Subcutaneous adipose tissue (tissue), 4 donors: ENCODE results near the gene ZMIZ1. TPM values are rescaled to one million over a fixed set of nuclear protein-coding genes. Genes with fewer than 3 reads are reported as not detected.

Source experiments
- total RNA-seq, 4 donors: library from RNA; depleted of rRNA; stranded (reverse); fragments of >200 nt; gene quantifications; one replicate each; pipeline ENCODE4 v1.1.0, GENCODE V29; 2016
- TF ChIP-seq, protein P1 (sequence below): fragments of 450-650 bp; IDR thresholded peaks from one replicate; pipeline ENCODE4 v1.5.1; 2016; ENCODE audit warnings: low read depth, mild to moderate bottlenecking, control low read depth, antibody characterized with exemption, moderate library complexity

ZMIZ1 gene
- total RNA-seq, 4 donors from 2014 or later: 38.1 to 70.6 (median 51.4) TPM

DNA sequence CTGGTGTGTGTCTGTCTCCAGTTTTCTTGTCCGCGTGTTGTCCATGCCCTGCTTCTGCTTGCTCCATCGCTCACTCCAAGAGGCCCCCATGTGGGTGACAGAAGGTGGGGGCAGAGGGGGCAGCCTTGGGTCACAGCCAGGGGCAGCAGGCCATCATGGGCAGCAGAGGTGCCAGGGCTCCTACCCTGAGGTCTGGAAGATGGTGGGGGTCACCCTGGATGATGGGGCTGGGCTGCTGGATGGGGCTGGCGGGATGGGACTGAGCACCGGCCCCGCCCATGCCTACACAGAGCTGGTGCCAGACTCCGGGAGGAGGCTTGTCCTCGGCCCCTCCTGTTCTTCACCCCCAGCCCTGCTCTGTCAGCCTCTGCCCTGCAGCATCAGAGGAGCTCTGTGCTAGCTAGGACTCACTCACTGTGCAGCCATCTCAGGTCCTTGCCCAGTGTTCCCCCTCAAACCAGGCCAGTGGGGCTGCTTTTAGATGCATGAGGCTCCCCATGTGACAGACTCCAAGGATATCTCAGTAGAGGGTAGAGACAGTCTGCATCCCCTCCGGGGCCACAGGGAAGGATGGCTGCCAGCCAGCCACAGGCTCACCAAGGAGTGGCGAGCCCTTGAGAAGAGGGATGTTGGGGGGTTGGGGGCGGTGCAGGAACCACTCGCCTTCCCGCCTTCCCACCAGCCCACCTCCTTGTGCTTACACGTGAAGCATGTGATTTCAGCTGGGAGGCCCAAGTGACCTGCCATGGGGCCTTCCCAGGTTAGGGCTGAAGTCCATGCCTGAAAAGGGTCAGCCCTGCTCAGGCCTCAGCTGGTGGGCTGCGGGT is 243.0 kb downstream of the ZMIZ1 start:
- TF ChIP-seq, protein P1, sequence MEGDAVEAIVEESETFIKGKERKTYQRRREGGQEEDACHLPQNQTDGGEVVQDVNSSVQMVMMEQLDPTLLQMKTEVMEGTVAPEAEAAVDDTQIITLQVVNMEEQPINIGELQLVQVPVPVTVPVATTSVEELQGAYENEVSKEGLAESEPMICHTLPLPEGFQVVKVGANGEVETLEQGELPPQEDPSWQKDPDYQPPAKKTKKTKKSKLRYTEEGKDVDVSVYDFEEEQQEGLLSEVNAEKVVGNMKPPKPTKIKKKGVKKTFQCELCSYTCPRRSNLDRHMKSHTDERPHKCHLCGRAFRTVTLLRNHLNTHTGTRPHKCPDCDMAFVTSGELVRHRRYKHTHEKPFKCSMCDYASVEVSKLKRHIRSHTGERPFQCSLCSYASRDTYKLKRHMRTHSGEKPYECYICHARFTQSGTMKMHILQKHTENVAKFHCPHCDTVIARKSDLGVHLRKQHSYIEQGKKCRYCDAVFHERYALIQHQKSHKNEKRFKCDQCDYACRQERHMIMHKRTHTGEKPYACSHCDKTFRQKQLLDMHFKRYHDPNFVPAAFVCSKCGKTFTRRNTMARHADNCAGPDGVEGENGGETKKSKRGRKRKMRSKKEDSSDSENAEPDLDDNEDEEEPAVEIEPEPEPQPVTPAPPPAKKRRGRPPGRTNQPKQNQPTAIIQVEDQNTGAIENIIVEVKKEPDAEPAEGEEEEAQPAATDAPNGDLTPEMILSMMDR: no peak

- TF ChIP-seq, protein P1: no peak
Observed at GRCh38 chr10:79312601-79313187, 243.9 kb downstream of the ZMIZ1 start.

DNA sequence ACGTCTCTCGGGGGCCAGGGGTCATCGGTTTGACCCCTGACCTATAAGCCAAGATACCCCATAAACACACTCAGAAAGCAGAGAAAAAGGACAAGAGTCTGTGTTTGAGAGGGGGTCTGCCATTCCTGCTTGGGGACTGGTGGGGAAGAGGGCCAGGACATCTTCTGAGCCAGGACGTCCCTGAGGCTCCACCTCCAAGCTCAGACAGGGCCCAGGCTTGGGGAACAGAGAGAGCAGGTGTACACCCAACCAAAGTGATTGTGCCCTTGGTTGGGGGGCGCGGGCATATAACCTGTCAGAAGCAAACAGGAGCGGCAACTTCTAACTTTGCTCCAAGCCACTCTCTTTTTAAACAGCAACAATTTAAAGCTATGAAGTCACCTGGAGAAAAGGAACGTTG is 244.6 kb downstream of the ZMIZ1 start:
- TF ChIP-seq, protein P1: no peak

- TF ChIP-seq, protein P1: no peak
Observed at GRCh38 chr10:79313911-79314439, 245.2 kb downstream of the ZMIZ1 start.

DNA sequence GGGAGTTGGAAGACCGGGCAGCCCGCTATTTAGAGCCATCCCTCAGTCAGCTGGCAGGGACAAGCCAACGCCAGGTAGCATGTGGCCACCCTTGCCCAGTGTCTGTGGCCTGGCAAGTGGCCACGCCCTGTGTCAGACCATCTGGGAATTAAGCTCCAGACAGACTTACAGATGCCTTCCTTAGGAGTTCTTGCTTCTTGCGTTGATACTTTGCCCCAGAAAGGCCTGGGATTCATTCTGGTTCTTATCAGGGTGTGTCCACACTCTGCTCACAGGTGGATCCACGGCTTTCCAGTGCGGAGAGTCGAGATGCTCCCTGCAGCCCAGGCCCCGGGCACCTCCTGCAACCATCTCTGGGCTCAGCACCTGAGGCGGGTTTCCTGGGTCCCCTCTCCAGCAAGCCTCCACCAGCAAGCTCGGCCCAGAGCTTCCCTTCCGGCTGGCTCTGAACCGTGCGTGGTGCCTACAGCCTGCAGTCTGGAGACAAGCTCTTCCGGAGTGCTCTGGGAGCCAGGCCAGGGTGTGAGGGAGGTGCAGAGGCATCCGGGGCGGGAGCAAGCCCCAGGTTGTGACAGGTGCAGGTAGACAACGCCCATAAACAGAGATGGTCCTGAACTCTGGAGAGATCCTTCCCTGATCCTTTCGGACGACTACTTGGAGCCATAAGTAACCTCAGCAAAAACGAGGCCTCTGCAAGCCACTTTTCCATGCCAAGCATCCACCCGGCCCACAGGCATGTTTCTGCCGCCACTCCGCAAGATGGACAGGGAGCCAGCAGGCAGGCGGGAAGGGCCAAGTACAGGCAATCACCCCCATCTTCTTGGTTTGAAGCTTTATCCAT is 246.2 kb downstream of the ZMIZ1 start:
- TF ChIP-seq, protein P1: no peak

DNA sequence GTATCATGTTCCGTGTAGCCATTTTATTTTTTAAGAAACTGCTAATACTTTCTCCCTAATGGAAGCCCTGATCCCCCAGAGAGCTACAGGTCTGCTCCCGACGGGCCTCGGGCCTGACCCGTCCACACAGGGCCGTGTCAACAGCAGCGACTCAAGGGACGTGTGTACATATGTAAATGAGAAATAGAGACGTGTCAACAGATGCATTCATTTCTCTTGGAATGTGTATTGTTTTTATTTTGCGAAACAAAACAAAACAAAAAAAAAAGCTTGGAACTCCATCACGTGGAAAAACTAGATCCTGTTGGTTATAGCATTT is 246.8 kb downstream of the ZMIZ1 start:
- TF ChIP-seq, protein P1: no peak
